NCI-H1092 treated with DMSO at 0.1 percent for 48 hours (cell line): ENCODE measurements around the gene UCK1.
A peak's percentile ranks its signal among the peaks of the same experiment; 100 is the strongest.
"Not testable (repeated sequence)": the region's sequence is repeated elsewhere in the genome, so short reads cannot be mapped to it uniquely, and the experiment has no call there.

ENCODE experiments used
- DNase-seq: peaks from one replicate; lab custom pipeline; 2025; lab: John Stamatoyannopoulos, UW

The UCK1 gene

GRCh38 chr9:131523451-131524435 lies 7.3 kb downstream of the UCK1 start:
- no peak for DNase-seq

DNA sequence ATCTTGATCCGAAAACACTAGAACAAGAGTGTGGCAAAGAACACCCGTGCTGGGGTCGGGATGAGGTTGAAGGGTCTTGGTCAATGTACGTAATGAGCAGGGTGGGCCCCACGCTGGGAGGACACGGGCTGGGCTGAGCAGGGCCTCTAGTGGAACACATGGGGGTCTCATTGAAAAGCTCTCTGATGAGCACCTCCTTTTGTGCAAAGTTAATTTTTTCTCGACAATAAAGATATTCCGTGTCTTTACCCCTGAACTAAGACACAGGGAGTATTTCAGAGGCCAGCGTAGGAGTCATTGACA lies 8.0 kb downstream of the UCK1 start:
- DNase-seq, result no peak

GRCh38 chr9:131522257-131523085 lies 8.6 kb downstream of the UCK1 start:
- no peak for DNase-seq

- DNase-seq, result no peak
These were observed 9.2 kb downstream of the UCK1 start for GRCh38 chr9:131521822-131522221.

- no peak for DNase-seq
These were observed 9.9 kb downstream of the UCK1 start for GRCh38 chr9:131521203-131521602.

GRCh38 chr9:131520503-131520902 lies 10.6 kb downstream of the UCK1 start:
- no peak for DNase-seq

DNA sequence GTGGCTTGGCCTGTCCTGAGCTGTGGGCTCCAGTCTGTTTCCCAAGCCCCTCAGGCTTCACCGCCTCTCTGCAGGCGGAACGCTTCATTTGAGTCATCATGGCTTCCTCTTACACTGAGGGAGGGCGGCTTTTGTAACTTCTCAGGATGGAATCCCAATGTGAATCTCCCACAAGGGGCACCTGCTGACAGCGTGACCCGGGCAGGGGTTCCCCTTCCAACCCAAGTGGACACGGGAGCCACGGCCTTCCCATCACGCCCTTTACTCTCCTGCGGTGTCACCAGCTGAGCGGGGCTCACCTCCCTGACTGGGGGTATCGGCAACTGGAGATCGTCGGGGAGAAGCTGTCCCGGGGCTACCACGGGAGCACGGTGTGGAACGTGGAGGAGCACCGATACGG lies 12.5 kb downstream of the UCK1 start:
- no peak for DNase-seq

GRCh38 chr9:131517761-131518190 lies 13.3 kb downstream of the UCK1 start:
- DNase-seq, result no peak

DNA sequence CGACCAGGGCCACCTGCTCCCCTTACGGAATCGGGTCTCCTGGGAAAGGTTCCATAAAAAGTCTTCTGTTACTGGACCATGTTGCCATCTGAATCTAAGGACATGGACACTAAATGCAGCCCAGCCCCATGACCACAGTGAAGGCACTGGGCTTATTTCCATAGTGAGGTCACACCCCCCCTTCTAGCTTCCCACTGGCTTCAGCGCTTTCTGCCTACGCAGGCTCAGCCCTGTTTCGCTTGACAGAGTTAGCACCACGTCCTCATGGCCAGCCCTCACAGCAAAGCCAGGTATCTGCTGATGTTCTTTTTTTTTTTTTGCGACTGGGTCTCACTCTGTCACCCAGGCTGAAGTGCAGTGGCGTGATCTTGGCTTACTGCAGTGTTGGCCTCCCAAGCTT lies 14.1 kb downstream of the UCK1 start:
- DNase-seq, result no peak

GRCh38 chr9:131516100-131516499 lies 15.0 kb downstream of the UCK1 start:
- DNase-seq, result no peak

- not testable (repeated sequence) for DNase-seq
These were observed 15.5 kb downstream of the UCK1 start for GRCh38 chr9:131515559-131516031.

- no peak for DNase-seq
These were observed 17.9 kb downstream of the UCK1 start for GRCh38 chr9:131513177-131513576.

DNA sequence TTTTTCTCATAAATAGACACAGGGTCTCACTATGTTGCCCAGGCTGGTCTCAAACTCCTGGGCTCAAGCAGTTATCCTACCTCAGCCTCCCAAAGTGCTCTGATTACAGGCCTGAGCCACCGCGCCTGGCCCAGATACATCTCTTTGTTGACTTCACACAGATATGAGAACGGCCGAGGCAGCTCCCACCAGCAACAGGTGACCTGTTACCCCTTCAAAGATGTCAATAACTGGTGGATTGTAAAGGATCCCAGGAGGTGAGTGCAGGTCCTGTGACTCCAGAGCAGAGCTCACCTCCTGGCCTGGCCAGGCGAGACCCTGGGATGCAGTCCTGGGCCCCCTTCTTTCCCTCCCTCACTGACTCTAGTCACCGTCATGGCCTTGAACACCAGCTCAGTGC lies 19.2 kb downstream of the UCK1 start:
- DNase-seq, result no peak

DNA sequence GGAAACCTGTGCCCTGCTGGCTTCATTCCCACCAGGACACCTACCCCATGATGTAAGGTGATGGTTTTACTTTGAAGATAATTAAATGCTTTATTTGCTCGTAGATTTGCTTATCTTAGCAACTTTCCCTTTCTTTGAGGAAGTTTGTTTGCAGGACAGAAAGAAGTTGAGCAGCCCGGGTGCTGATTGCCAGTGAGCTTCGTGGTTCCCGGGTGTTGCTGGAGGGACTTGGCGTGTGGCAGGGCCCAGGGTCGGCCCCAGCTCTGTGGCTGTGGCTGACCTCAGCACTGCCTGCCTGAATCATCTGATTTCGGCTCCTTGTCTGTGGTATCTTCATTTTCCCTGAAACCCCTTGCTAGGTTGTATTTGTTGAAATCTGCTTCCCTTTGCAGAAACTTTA lies 19.6 kb downstream of the UCK1 start:
- DNase-seq, result no peak

DNA sequence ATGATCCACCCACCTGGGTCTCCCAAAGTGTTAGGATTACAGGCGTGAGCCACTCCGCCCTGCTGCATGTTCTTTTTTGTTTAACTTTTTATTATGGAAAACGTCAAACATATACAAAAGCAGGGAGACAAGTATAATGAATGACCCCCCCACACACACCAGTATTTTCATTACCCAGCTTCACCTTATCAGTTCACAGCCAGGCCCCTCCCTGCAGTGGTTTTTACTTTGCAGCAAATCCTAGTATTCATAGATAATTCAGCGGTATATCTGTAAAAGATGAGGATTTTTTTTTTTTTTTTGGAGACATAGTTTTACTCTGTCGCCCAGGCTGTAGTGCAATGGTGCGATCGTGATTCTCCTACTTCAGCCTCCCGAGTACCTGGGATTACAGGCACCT lies 26.1 kb downstream of the UCK1 start:
- DNase-seq, result no peak

DNA sequence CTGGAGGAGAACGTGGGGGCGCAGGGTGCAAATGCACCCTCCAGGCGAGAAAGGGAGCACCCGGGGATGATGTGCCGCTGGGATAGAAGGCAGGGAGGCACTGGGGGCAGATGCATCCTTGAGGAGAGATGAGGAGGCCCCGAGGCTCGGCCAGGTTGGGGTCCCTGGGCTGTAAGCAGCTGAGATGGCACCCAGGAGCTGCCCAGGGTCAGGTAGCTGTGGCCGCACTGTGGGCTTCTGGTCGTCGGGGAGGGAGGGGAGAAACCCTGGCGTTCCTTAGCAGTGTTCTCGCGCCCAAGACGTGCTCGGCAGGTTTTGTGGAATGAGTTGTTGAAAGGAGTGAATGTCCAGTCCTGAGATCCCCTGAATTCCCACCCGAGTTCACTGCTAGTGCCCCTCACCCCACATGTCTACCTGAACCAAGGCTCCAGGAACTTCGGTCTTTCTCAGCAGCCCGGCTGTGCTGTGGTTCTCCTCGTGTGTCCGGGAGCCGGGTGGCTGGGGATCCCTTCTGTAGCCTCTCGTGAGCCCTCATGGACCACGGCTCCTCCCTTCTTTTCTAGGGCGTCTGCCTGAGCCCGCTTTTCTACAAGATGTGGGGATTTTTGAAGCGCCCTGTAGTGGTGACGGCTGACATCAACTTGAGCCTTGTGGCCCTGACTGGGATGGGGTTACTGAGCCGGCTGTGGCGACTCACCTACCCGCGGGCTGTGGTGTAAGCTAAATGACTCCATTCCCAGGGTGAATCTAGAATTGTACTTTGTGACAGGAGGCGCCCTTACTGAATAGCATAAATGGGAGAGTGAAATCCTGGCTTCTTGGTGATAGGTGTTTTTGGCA lies 27.2 kb downstream of the UCK1 start:
- no peak for DNase-seq

DNA sequence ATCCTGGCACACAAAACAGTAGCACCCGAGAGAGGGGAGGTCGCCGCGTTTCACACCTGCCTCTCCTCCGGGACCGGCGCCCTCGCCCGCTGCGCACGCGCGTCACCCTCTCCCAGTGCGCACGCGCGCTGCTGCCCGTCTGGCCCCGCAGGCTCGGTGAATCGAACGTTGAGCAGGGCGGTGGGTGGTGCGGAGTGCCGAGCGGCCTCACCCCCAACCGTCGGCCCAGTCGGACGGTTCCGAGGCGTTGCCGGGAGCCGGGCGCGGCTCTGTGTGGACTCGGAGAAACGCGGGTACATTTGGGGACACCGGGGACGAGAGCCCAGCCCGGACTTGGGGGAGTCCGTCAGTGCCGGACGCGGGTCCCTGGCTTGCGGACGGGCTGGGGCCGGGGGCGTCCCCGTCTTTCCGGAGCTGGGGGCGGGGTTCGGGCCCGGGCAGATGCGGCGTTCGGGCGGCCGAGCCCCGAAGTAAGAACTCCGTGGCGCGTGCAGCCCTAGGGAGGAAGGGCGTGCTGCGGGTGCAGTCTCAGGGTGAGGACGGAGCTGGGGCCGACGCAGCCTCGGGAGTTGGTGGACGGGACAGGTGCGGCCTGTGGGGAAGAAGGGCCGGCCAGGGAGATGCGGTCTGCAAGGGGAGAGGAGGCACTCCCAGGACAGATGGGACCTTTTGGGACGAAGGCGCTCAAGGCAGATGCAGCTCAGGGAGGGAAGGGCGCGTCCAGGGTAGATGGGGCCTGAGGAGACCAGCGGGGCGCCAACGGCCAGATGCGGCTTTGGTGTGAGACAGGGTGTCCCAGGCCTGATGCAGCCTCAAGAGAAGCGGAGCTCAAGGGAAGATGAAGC lies 28.1 kb downstream of the UCK1 start, which contains the start of gene POMT1:
Gene POMT1, plus strand, starts transcription at position 138 of the 845 bp plus-strand sequence. CDS start 1,301 bp downstream, outside the sequence.
- DNase-seq, result peak; percentile 95

GRCh38 chr9:131500939-131501541 lies 30.0 kb downstream of the UCK1 start:
- no peak for DNase-seq

- no peak for DNase-seq
These were observed 30.7 kb downstream of the UCK1 start for GRCh38 chr9:131500377-131500776.

- no peak for DNase-seq
These were observed 31.8 kb downstream of the UCK1 start for GRCh38 chr9:131499254-131499767.
